ENCODE data around the gene TREML4.

TREML4 gene, protein sequence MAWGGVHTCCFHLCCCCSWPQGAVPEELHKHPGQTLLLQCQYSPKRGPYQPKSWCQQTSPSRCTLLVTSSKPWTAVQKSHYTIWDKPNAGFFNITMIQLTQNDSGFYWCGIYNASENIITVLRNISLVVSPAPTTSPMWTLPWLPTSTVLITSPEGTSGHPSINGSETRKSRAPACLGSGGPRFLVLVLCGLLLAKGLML

GRCh38 chr6:41228096-41228495 lies at the start of gene TREML4:
TSS of gene TREML4 (plus strand) at chr6:41228349. CDS start at chr6:41228428, 79 bp downstream.
- Histone ChIP-seq H3K9ac (ENCODE audit: low read depth, low read length, poor library complexity, severe bottlenecking) (no peak within 1 kb of the TSS), H3K36me3 (ENCODE audit: insufficient read depth, low read length) (no peaks in the 10 kb centered on the region), H3K4me1 (ENCODE audit: insufficient read depth, low read length, poor library complexity, severe bottlenecking) (no peaks in the 10 kb centered on the region), H3F3A (ENCODE audit: low read depth) (no peaks in the 10 kb centered on the region), H3K4me3 (ENCODE audit: low read length, poor library complexity, severe bottlenecking) (no peak within 1 kb of the TSS), H3K9me2 (replicated peaks; ENCODE audit: low read depth, low read length) (no peaks in the 10 kb centered on the region), H3K9me3 (ENCODE audit: insufficient read depth, low read depth, low read length) (no peaks in the 10 kb centered on the region), H3K27me3 (ENCODE audit: insufficient read depth, low read length, poor library complexity, severe bottlenecking) (no peaks in the 10 kb centered on the region), H3K79me2 (ENCODE audit: insufficient read depth, low read length) (no peaks in the 10 kb centered on the region), H3K4me2 (ENCODE audit: low read depth, low read length, poor library complexity, severe bottlenecking) (no peak within 1 kb of the TSS), H2AFZ (ENCODE audit: low read length) (no peak within 1 kb of the TSS), H4K20me1 (ENCODE audit: insufficient read depth, low read length, poor library complexity, severe bottlenecking) (no peaks in the 10 kb centered on the region)
- no peak for TF ChIP-seq EZH2phosphoT487 (IDR thresholded peaks at IDR 0.05; ENCODE audit: borderline replicate concordance)
- TF ChIP-seq, protein P1, sequence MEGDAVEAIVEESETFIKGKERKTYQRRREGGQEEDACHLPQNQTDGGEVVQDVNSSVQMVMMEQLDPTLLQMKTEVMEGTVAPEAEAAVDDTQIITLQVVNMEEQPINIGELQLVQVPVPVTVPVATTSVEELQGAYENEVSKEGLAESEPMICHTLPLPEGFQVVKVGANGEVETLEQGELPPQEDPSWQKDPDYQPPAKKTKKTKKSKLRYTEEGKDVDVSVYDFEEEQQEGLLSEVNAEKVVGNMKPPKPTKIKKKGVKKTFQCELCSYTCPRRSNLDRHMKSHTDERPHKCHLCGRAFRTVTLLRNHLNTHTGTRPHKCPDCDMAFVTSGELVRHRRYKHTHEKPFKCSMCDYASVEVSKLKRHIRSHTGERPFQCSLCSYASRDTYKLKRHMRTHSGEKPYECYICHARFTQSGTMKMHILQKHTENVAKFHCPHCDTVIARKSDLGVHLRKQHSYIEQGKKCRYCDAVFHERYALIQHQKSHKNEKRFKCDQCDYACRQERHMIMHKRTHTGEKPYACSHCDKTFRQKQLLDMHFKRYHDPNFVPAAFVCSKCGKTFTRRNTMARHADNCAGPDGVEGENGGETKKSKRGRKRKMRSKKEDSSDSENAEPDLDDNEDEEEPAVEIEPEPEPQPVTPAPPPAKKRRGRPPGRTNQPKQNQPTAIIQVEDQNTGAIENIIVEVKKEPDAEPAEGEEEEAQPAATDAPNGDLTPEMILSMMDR (conservative IDR thresholded peaks at IDR 0.05; ENCODE audit: low read length) = no peak

DNA sequence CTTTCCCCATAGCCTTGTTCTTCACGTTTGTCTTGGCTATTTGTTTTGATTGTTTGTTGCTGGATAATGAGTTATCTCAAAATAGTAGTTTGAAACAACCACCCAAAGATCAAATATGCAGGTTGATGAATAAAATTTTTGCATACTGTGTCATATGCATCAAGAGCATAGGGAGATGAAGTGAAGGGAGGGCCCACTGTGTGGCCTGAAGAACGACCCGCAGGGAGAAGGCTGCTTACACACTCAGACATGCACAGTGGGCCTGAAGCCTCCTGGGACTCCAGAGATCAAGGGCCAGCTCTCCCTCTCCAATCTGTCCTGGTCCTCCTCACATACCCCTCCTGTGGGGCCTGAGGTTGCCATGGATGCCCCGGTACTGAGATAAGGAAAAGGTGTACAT lies 49.0 kb upstream of the TREML4 start:
- no peaks in the 10 kb centered on the region for H3K36me3 ChIP-seq (ENCODE audit: insufficient read depth, low read length)
- no peak for TF ChIP-seq EZH2phosphoT487 (IDR thresholded peaks at IDR 0.05; ENCODE audit: borderline replicate concordance)
- TF ChIP-seq, protein P1 (conservative IDR thresholded peaks at IDR 0.05; ENCODE audit: low read length) = no peak
- H3K4me1 ChIP-seq (ENCODE audit: insufficient read depth, low read length, poor library complexity, severe bottlenecking) = no peaks in the 10 kb centered on the region

DNA sequence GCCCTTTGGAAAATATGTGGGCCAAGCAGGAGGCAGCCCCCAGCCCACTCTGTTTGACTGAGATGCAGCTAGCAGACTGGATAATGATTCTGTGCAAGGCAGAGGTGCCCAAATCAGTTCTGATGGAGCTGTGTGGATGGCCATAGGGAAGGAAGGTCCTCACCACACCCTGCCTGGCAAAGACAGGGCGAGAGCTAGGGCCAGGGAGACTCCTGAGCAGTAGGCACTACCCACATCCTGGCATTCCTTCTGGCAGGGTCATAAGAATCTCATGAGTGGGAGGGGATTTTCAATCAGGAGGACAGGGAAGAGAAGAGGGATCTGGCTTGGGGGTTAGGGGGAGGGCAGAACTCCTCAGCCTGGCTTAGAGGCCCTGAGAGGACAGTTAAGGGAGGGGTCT lies 46.6 kb upstream of the TREML4 start:
- H3K4me3 ChIP-seq (ENCODE audit: low read length, poor library complexity, severe bottlenecking) = no peak overlapping the region
- no peaks in the 10 kb centered on the region for H3K9me3 ChIP-seq (ENCODE audit: insufficient read depth, low read depth, low read length)
- no peaks in the 10 kb centered on the region for H4K20me1 ChIP-seq (ENCODE audit: insufficient read depth, low read length, poor library complexity, severe bottlenecking)
- peak overlapping the region; percentile 31 for H2AFZ ChIP-seq (ENCODE audit: low read length)
- H3F3A ChIP-seq (ENCODE audit: low read depth) = no peaks in the 10 kb centered on the region
- H3K27me3 ChIP-seq (ENCODE audit: insufficient read depth, low read length, poor library complexity, severe bottlenecking) = no peaks in the 10 kb centered on the region
- no peaks in the 10 kb centered on the region for H3K36me3 ChIP-seq (ENCODE audit: insufficient read depth, low read length)
- no peak overlapping the region for H3K4me2 ChIP-seq (ENCODE audit: low read depth, low read length, poor library complexity, severe bottlenecking)
- H3K4me1 ChIP-seq (ENCODE audit: insufficient read depth, low read length, poor library complexity, severe bottlenecking) = no peaks in the 10 kb centered on the region
- H3K79me2 ChIP-seq (ENCODE audit: insufficient read depth, low read length) = no peaks in the 10 kb centered on the region
- no peaks in the 10 kb centered on the region for H3K9me2 ChIP-seq (replicated peaks; ENCODE audit: low read depth, low read length)
- H3K9ac ChIP-seq (ENCODE audit: low read depth, low read length, poor library complexity, severe bottlenecking) = no peak overlapping the region
- no peak for TF ChIP-seq EZH2phosphoT487 (IDR thresholded peaks at IDR 0.05; ENCODE audit: borderline replicate concordance)
- TF ChIP-seq, protein P1 (conservative IDR thresholded peaks at IDR 0.05; ENCODE audit: low read length) = no peak

More for the DNA sequence above, 49.0 kb upstream of the TREML4 start:
- Histone ChIP-seq H3F3A (ENCODE audit: low read depth) (no peaks in the 10 kb centered on the region), H3K9me2 (replicated peaks; ENCODE audit: low read depth, low read length) (no peaks in the 10 kb centered on the region), H3K9me3 (ENCODE audit: insufficient read depth, low read depth, low read length) (no peaks in the 10 kb centered on the region), H3K79me2 (ENCODE audit: insufficient read depth, low read length) (no peaks in the 10 kb centered on the region), H2AFZ (ENCODE audit: low read length) (no peak overlapping the region), H3K27me3 (ENCODE audit: insufficient read depth, low read length, poor library complexity, severe bottlenecking) (no peaks in the 10 kb centered on the region), H3K4me2 (ENCODE audit: low read depth, low read length, poor library complexity, severe bottlenecking) (no peak overlapping the region), H3K4me3 (ENCODE audit: low read length, poor library complexity, severe bottlenecking) (no peak overlapping the region), H3K9ac (ENCODE audit: low read depth, low read length, poor library complexity, severe bottlenecking) (no peak overlapping the region), H4K20me1 (ENCODE audit: insufficient read depth, low read length, poor library complexity, severe bottlenecking) (no peaks in the 10 kb centered on the region)
